Measurements from ENCODE around the gene FBXO31.

FBXO31 gene

GRCh38 chr16:87359121-87359520, 24.5 kb downstream of the FBXO31 start:
- Histone ChIP-seq H3K4me1 (ENCODE audit: insufficient read depth, low read length) (peaks cover 14% of the 10 kb centered on the region), H3K4me3 (ENCODE audit: low read length) (no peak overlapping the region), H3K9me3 (ENCODE audit: low read length) (peaks cover 8% of the 10 kb centered on the region), H2AFZ (ENCODE audit: low read depth, low read length) (no peak overlapping the region), H3K36me3 (ENCODE audit: insufficient read depth, low read length) (peaks cover 36% of the 10 kb centered on the region), H3K27me3 (ENCODE audit: insufficient read depth, low read length) (no peaks in the 10 kb centered on the region)

GRCh38 chr16:87358696-87359095, 24.9 kb downstream of the FBXO31 start:
- H2AFZ ChIP-seq (ENCODE audit: low read depth, low read length) = no peak overlapping the region
- H3K36me3 ChIP-seq (ENCODE audit: insufficient read depth, low read length) = peaks cover 36% of the 10 kb centered on the region
- H3K4me3 ChIP-seq (ENCODE audit: low read length) = no peak overlapping the region
- peaks cover 11% of the 10 kb centered on the region for H3K4me1 ChIP-seq (ENCODE audit: insufficient read depth, low read length)
- no peaks in the 10 kb centered on the region for H3K27me3 ChIP-seq (ENCODE audit: insufficient read depth, low read length)
- peaks cover 8% of the 10 kb centered on the region for H3K9me3 ChIP-seq (ENCODE audit: low read length)

- Histone ChIP-seq H3K27me3 (ENCODE audit: insufficient read depth, low read length) (no peaks in the 10 kb centered on the region), H3K36me3 (ENCODE audit: insufficient read depth, low read length) (peaks cover 38% of the 10 kb centered on the region), H3K4me1 (ENCODE audit: insufficient read depth, low read length) (peaks cover 11% of the 10 kb centered on the region), H3K4me3 (ENCODE audit: low read length) (no peak overlapping the region), H3K9me3 (ENCODE audit: low read length) (peaks cover 8% of the 10 kb centered on the region), H2AFZ (ENCODE audit: low read depth, low read length) (no peak overlapping the region)
Measured at GRCh38 chr16:87358250-87358649, 25.3 kb downstream of the FBXO31 start.

GRCh38 chr16:87356491-87356853, 27.1 kb downstream of the FBXO31 start:
- Histone ChIP-seq H3K36me3 (ENCODE audit: insufficient read depth, low read length) (peaks cover 31% of the 10 kb centered on the region), H3K27me3 (ENCODE audit: insufficient read depth, low read length) (no peaks in the 10 kb centered on the region), H3K9me3 (ENCODE audit: low read length) (peaks cover 5% of the 10 kb centered on the region), H3K4me1 (ENCODE audit: insufficient read depth, low read length) (peaks cover 11% of the 10 kb centered on the region), H3K4me3 (ENCODE audit: low read length) (no peak overlapping the region), H2AFZ (ENCODE audit: low read depth, low read length) (no peak overlapping the region)

- no peak overlapping the region for H2AFZ ChIP-seq (ENCODE audit: low read depth, low read length)
- no peaks in the 10 kb centered on the region for H3K9me3 ChIP-seq (ENCODE audit: low read length)
- no peaks in the 10 kb centered on the region for H3K27me3 ChIP-seq (ENCODE audit: insufficient read depth, low read length)
- peaks cover 11% of the 10 kb centered on the region for H3K4me1 ChIP-seq (ENCODE audit: insufficient read depth, low read length)
- no peak overlapping the region for H3K4me3 ChIP-seq (ENCODE audit: low read length)
- peaks cover 11% of the 10 kb centered on the region for H3K36me3 ChIP-seq (ENCODE audit: insufficient read depth, low read length)
Measured at GRCh38 chr16:87353613-87354012, 30.0 kb downstream of the FBXO31 start.

- Histone ChIP-seq H3K4me3 (ENCODE audit: low read length) (no peak overlapping the region), H3K4me1 (ENCODE audit: insufficient read depth, low read length) (peaks cover 11% of the 10 kb centered on the region), H3K9me3 (ENCODE audit: low read length) (no peaks in the 10 kb centered on the region), H3K36me3 (ENCODE audit: insufficient read depth, low read length) (peaks cover 5% of the 10 kb centered on the region), H2AFZ (ENCODE audit: low read depth, low read length) (no peak overlapping the region), H3K27me3 (ENCODE audit: insufficient read depth, low read length) (no peaks in the 10 kb centered on the region)
Measured at GRCh38 chr16:87352818-87353217, 30.8 kb downstream of the FBXO31 start.

- Histone ChIP-seq H3K36me3 (ENCODE audit: insufficient read depth, low read length) (peaks cover 12% of the 10 kb centered on the region), H2AFZ (ENCODE audit: low read depth, low read length) (no peak overlapping the region), H3K27me3 (ENCODE audit: insufficient read depth, low read length) (no peaks in the 10 kb centered on the region), H3K4me3 (ENCODE audit: low read length) (no peak overlapping the region), H3K4me1 (ENCODE audit: insufficient read depth, low read length) (peaks cover 8% of the 10 kb centered on the region), H3K9me3 (ENCODE audit: low read length) (no peaks in the 10 kb centered on the region)
Measured at GRCh38 chr16:87351320-87351698, 32.3 kb downstream of the FBXO31 start.

GRCh38 chr16:87350681-87351319, 32.8 kb downstream of the FBXO31 start:
- no peak overlapping the region for H3K4me3 ChIP-seq (ENCODE audit: low read length)
- H3K4me1 ChIP-seq (ENCODE audit: insufficient read depth, low read length) = peaks cover 4% of the 10 kb centered on the region

GRCh38 chr16:87350031-87350430, 33.5 kb downstream of the FBXO31 start:
- H3K4me3 ChIP-seq (ENCODE audit: low read length) = no peak overlapping the region

More at GRCh38 chr16:87350681-87351319, 32.8 kb downstream of the FBXO31 start:
- Histone ChIP-seq H2AFZ (ENCODE audit: low read depth, low read length) (no peak overlapping the region), H3K9me3 (ENCODE audit: low read length) (no peaks in the 10 kb centered on the region), H3K27me3 (ENCODE audit: insufficient read depth, low read length) (no peaks in the 10 kb centered on the region), H3K36me3 (ENCODE audit: insufficient read depth, low read length) (peaks cover 12% of the 10 kb centered on the region)

GRCh38 chr16:87348616-87349157, 34.9 kb downstream of the FBXO31 start:
- H2AFZ ChIP-seq (ENCODE audit: low read depth, low read length) = no peak overlapping the region
- H3K36me3 ChIP-seq (ENCODE audit: insufficient read depth, low read length) = peaks cover 12% of the 10 kb centered on the region
- no peak overlapping the region for H3K4me3 ChIP-seq (ENCODE audit: low read length)
- H3K9me3 ChIP-seq (ENCODE audit: low read length) = no peaks in the 10 kb centered on the region
- H3K27me3 ChIP-seq (ENCODE audit: insufficient read depth, low read length) = no peaks in the 10 kb centered on the region
- no peaks in the 10 kb centered on the region for H3K4me1 ChIP-seq (ENCODE audit: insufficient read depth, low read length)

More at GRCh38 chr16:87350031-87350430, 33.5 kb downstream of the FBXO31 start:
- no peaks in the 10 kb centered on the region for H3K27me3 ChIP-seq (ENCODE audit: insufficient read depth, low read length)
- no peaks in the 10 kb centered on the region for H3K9me3 ChIP-seq (ENCODE audit: low read length)
- H2AFZ ChIP-seq (ENCODE audit: low read depth, low read length) = no peak overlapping the region
- no peaks in the 10 kb centered on the region for H3K4me1 ChIP-seq (ENCODE audit: insufficient read depth, low read length)
- peaks cover 12% of the 10 kb centered on the region for H3K36me3 ChIP-seq (ENCODE audit: insufficient read depth, low read length)

- H2AFZ ChIP-seq (ENCODE audit: low read depth, low read length) = no peak overlapping the region
- no peaks in the 10 kb centered on the region for H3K9me3 ChIP-seq (ENCODE audit: low read length)
- H3K4me1 ChIP-seq (ENCODE audit: insufficient read depth, low read length) = no peaks in the 10 kb centered on the region
- no peak overlapping the region for H3K4me3 ChIP-seq (ENCODE audit: low read length)
- H3K36me3 ChIP-seq (ENCODE audit: insufficient read depth, low read length) = peaks cover 9% of the 10 kb centered on the region
- no peaks in the 10 kb centered on the region for H3K27me3 ChIP-seq (ENCODE audit: insufficient read depth, low read length)
Measured at GRCh38 chr16:87347932-87348615, 35.5 kb downstream of the FBXO31 start.

GRCh38 chr16:87346517-87347060, 37.0 kb downstream of the FBXO31 start:
- Histone ChIP-seq H3K9me3 (ENCODE audit: low read length) (no peaks in the 10 kb centered on the region), H2AFZ (ENCODE audit: low read depth, low read length) (no peak overlapping the region), H3K4me3 (ENCODE audit: low read length) (no peak overlapping the region), H3K4me1 (ENCODE audit: insufficient read depth, low read length) (no peaks in the 10 kb centered on the region), H3K36me3 (ENCODE audit: insufficient read depth, low read length) (peaks cover 18% of the 10 kb centered on the region), H3K27me3 (ENCODE audit: insufficient read depth, low read length) (no peaks in the 10 kb centered on the region)

- no peaks in the 10 kb centered on the region for H3K27me3 ChIP-seq (ENCODE audit: insufficient read depth, low read length)
- H3K9me3 ChIP-seq (ENCODE audit: low read length) = no peaks in the 10 kb centered on the region
- H3K4me3 ChIP-seq (ENCODE audit: low read length) = no peak overlapping the region
- H2AFZ ChIP-seq (ENCODE audit: low read depth, low read length) = no peak overlapping the region
- peaks cover 19% of the 10 kb centered on the region for H3K36me3 ChIP-seq (ENCODE audit: insufficient read depth, low read length)
- no peaks in the 10 kb centered on the region for H3K4me1 ChIP-seq (ENCODE audit: insufficient read depth, low read length)
Measured at GRCh38 chr16:87345726-87346424, 37.7 kb downstream of the FBXO31 start.

Data from neuron (in vitro differentiated cells).